ENCODE measurements around the gene PANX2.
"Not testable (repeated sequence)": the region's sequence is repeated elsewhere in the genome, so short reads cannot be mapped to it uniquely, and the experiment has no call there.

PANX2 gene

DNA sequence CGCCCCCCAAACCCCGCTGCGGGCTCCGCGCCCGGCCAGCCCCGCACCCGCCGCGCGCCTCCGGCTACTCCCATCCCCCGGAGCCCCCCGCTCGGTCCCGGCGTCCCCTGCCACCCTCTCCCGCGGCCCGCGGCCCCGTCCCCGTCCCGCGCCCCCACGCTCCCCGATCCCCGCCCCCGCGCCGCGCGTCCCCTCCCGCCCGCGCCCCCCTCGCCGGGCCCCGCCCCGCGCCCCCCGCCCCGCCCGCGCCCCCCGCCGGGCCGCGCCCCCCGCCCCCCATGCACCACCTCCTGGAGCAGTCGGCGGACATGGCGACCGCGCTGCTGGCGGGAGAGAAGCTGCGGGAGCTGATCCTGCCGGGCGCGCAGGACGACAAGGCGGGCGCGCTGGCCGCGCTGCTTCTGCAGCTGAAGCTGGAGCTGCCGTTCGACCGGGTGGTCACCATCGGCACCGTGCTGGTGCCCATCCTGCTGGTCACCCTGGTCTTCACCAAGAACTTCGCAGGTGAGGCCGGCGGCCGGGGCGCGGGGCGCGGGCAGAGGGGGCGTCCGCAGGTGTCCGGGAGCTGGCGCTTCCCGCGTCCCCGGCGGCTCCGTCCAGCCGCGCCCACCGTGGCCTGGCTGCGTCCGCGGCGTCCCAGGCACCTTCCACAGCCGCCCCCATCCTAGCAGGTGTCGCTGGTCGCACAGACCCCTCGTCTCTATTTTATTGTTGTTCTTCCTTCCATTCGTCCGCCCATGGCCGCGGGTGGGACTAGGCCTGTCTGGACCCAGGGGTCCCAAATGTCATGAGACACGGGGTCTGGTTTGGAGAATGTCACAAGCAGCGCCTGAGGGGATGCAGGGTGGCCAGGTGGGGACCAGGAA is at the start of gene PANX2:
Gene PANX2 (plus strand): TSS at position 279 of the 866 bp plus-strand sequence. CDS start 0 bp downstream, at position 279.
- no peak for DNase-seq

- DNase-seq: no peak
These were observed 49.3 kb upstream of the PANX2 start for GRCh38 chr22:50121202-50121740.

DNA sequence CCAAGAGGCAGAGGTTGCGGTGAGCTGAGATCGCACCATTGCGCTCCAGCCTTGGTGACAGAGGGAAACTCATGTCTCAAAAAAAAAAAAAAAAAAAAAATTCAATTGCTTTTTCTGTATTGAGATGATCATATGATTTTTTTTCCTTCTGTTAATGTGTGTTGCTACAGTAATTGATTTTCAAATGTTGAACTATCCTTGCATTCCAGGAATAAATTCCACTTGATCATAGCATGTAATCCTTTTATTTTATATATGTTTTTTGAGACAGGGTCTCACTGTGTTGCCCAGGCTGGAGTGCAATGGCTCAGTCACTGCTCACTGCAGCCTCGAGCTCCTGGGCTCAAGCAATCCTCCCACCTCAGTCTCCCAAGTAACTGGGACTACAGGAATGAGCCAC is 47.4 kb upstream of the PANX2 start:
- DNase-seq: no peak

DNA sequence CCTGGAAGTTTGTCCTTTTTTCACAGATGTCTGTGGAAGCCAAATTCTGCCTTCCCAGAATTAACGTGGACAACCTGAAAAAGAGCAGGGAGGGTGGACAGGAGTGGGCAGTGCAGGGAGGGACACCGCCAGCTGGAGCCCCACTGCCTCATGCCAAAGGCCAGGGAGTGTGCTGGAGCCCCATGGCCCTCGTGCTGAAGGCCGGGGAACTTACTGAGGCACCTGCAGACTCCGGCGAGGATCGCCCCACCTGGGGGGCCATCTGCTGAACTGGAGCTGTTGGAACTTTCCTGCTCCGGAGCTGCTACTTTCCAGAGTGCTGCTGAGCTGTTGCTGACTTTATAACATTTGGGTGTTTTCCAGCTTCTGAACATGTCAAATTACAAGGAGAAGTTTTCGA is 45.5 kb upstream of the PANX2 start:
- DNase-seq: no peak

- DNase-seq: no peak
These were observed 41.3 kb upstream of the PANX2 start for GRCh38 chr22:50129121-50129736.

DNA sequence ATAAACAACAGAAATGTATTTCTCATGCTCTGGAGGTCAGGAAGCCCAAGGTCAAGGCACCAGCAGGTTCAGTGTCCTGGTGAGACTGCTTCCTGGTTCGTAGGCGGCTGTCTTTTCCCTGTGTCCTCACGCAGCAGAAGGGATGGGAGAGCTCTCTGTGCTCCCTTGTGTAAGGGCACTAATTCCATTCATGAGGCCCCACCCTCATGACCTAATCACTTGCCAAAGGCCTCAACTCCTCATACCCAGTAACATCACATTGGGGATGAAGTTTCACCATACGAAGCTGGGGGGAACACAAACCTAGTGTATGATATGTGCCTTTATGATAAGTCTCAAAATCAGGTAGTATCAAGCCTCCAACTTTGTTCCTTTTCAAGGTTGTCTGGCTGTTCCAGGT is 38.6 kb upstream of the PANX2 start:
- no peak for DNase-seq

GRCh38 chr22:50134481-50134880 is 36.0 kb upstream of the PANX2 start:
- DNase-seq: no peak

DNA sequence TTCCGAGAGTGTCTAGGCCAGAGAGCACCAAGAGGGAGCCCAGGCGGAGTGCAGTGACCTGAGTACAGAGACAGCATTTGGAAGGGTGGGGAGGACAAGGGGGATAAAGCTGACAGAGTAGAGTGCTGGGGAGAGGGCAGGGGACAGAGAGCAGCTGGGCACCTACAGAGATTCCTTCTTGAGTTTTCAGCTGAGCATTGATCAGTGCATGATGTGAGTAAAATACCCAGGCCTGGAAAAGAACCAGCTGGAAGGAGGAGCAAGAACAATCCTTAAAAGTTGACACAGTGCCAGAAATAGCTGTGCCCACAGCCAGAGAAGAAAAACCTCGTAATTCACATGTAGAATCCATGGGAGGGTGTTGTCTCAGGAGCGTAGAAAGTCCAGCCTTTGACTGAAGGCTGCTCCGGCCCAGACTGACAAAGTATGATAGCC is 33.9 kb upstream of the PANX2 start:
- DNase-seq: no peak

DNA sequence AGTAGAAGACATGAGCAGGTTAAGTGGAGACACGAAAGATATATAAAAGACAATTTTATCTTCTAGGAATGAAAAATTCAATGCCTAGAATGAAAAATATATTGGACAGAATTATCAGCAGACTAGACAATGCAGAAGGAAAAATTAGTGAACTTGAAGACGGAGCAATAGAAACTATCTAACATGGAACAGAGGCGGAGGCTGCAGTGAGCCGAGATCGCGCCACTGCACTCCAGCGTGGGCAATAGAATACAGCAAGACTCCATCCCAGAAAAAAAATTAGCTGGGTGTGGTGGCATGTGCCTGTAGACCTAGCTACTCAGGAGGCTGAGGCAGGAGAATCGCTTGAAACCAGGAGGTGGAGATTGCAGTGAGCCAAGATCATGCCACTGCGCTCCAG is 33.3 kb upstream of the PANX2 start:
- not testable (repeated sequence) for DNase-seq

GRCh38 chr22:50138041-50138440 is 32.5 kb upstream of the PANX2 start:
- DNase-seq: no peak

DNA sequence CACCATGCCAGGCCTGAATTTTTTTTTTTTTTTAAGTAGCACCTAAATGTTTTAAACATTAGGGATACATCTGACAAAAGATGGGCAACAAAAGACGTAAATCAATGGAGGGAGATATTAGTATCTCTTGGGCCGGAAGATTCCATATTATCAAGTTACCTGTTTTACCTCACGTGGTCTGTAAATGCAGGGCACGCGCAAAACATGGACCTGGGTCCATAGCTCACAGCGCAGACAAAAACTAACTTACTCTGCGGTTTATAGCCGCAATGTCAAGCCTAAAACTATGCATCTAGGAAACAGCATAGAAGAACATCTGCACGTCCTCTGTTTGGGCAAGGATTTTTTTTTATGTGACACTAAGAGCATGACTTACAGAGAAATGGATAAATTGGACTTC is 31.5 kb upstream of the PANX2 start:
- no peak for DNase-seq

GRCh38 chr22:50139843-50140415 is 30.6 kb upstream of the PANX2 start:
- DNase-seq: no peak

- no peak for DNase-seq
These were observed 29.9 kb upstream of the PANX2 start for GRCh38 chr22:50140615-50141014.

- DNase-seq: no peak
These were observed 29.1 kb upstream of the PANX2 start for GRCh38 chr22:50141462-50141861.

DNA sequence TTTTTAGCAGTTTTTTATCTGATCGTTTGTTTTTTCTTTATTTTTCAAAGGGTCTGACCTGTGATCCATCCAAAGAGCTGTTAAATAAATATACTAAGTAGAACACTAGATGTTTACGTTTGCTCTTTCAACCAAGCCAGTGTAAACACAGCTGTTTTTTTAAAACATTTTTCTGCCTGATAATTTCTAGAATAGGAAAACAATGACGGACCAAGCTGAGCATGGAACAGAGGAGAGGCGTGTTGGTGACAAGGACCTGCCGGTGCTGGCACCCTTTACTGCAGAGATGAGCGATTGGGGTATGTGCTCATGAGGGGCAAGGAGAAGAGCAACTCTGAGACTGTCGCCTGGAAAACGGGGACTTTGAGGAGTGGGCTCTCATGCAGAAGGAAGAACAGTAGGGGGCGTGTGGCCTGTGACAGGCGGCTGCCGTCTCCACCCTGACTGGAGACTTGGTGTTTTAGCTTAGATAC is 28.6 kb upstream of the PANX2 start:
- DNase-seq: no peak

GRCh38 chr22:50143096-50143495 is 27.4 kb upstream of the PANX2 start:
- no peak for DNase-seq

DNA sequence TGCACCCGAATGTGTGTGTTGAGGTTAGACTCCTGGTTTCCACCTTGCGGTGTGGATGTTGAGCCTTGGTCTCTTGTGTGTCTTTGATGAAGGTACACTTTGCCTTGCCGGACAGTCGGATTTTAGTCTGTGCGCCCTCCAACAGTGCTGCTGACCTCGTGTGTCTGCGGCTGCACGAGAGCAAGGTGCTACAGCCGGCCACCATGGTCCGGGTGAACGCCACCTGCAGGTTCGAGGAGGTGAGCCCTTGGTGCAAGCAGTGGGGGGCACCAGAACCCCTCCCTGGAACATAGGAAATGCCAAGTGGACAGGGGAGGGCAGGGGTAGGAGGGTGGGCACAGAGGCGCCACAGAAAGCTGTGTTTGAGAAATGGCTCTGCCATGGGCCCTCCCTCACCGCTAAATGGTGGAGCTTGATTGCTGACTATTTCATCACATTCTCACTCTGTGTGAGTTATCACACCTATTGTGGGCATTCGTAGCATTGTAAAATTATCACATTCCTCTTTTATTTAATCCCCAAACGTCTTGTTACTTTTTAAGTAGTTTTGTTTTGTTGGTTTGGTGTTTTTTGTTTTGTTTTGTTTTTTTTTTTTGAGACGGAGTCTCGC is 26.4 kb upstream of the PANX2 start:
- DNase-seq: no peak

DNA sequence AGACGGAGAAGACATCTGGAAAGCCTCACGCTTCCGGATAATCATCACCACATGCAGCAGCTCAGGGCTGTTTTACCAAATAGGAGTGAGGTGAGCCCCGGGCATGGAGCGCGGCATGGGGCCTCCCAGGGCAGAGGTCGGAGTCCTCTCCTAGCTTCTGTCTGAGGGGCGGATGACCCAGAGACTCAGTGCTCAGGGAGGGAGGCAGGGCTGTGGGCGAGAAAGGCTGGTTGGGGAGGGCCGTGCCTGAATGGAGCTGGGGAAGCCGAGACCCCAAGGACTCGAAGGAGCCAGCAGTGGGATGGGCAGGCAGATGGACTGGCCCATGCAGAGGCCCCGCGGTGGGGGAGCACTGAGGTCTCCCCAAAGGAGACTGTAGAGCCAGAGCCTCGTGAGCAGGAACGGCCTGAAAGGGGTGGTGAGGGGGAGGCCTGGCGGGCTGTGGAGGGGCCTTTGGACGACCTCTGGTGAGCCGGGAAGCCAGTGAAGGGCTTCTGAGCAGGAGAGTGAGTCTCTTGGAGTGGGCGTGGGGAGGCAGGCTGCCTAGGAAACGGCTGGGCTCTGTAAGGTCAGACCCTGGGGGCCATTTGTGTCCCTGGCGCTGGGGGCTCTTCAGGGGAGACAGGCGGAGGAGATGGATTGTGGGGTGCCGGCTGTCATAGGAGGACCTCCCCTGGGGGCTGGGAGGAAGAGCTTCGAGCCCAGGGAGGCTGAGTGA is 24.7 kb upstream of the PANX2 start:
- no peak for DNase-seq

- DNase-seq: peak; percentile 23
These were observed 23.9 kb upstream of the PANX2 start for GRCh38 chr22:50146439-50147238.

DNA sequence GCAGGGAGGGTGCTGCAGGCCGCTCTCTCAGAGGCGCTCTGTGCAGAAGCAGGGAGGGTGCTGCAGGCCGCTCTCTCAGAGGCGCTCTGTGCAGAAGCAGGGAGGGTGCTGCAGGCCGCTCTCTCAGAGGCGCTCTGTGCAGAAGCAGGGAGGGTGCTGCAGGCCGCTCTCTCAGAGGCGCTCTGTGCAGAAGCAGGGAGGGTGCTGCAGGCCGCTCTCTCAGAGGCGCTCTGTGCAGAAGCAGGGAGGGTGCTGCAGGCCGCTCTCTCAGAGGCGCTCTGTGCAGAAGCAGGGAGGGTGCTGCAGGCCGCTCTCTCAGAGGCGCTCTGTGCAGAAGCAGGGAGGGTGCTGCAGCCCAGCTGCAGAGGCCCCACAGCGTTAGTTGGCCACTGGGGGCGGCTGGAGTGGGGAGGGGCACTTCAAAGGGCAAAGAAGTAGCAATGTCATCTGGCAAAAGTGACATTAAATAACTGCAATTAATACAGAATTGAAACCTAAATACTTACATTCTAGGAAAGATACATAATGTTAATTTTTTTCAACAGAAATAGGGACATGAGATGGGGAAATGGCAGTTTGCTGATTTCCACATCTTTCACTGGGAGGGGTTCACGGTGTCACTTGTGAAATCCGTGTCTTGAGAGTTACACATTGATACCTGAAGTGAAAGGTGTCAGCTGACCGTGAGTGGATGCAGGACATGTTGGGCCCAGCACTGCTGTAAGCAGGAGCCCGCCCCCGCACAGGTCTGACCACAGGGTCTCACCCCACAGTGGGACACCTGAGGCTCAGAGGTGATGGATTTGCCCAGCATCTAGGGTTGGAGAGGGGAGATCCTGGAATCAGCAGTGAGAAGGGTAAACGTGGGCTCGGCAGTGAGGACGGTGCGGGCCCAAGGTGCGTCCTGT is 23.0 kb upstream of the PANX2 start:
- peak; percentile 28 for DNase-seq

GRCh38 chr22:50148166-50148500 is 22.4 kb upstream of the PANX2 start:
- DNase-seq: no peak
